ENCODE data around the gene WDR87. TPM values are rescaled to one million over a fixed set of nuclear protein-coding genes. Genes with fewer than 3 reads are reported as not detected.

WDR87 gene
- polyA plus RNA-seq, 3 donors: not detected

- Mint-ChIP-seq H3K36me3 (no peaks in the 10 kb centered on the region), H3K4me3 (no peak overlapping the region), H3K27me3 (ENCODE audit: low read depth in 3 of 3) (peaks cover 1 to 6% (median 5%) of the 10 kb centered on the region in 3 donors), H3K27ac (no peak overlapping the region), H3K4me1 (peaks cover 3% of the 10 kb centered on the region), H3K9me3 (peaks cover 0 to 6% (median 4%) of the 10 kb centered on the region in 7 donors)
- H3K27ac ChIP-seq (ENCODE audit: low read depth in 1 of 2, low read length in 2 of 2): no peak overlapping the region
- H3K27me3 ChIP-seq (ENCODE audit: control insufficient read depth in 2 of 2, insufficient read depth in 2 of 2, low read length in 2 of 2): no peaks in the 10 kb centered on the region
- no peak overlapping the region for H3K4me2 ChIP-seq (replicated peaks; ENCODE audit: extremely low read depth, low read length, poor library complexity, severe bottlenecking)
- H3K36me3 ChIP-seq (replicated peaks in 1 of 2; ENCODE audit: control insufficient read depth in 1 of 2, insufficient read depth in 2 of 2, low read length in 2 of 2): no peaks in the 10 kb centered on the region
- H4K20me1 ChIP-seq (ENCODE audit: insufficient read depth, low read length): no peaks in the 10 kb centered on the region
- no peaks in the 10 kb centered on the region for H3K4me1 ChIP-seq (ENCODE audit: control insufficient read depth in 1 of 2, insufficient read depth in 2 of 2, low read length in 2 of 2)
- no peaks in the 10 kb centered on the region for H3K79me2 ChIP-seq (ENCODE audit: insufficient read depth, low read length)
- H2AFZ ChIP-seq (ENCODE audit: insufficient read depth, low read depth, low read length, poor library complexity, severe bottlenecking): no peak overlapping the region
- no peak overlapping the region for H3K4me3 ChIP-seq (replicated peaks in 1 of 3; ENCODE audit: low read depth in 2 of 3, low read length in 3 of 3)
- intact Hi-C loops (cut with micrococcal nuclease): no loop called here
- H3K9ac ChIP-seq (ENCODE audit: insufficient read depth, low read length, poor library complexity, severe bottlenecking): no peak overlapping the region
- 95% methylated on average over 8 of the region's 11 CpGs for WGBS (ENCODE audit: insufficient coverage)
- no peak for TF ChIP-seq CTCF (IDR thresholded peaks at IDR 0.05)
- DNase-seq: no peak
- H3K9me3 ChIP-seq (replicated peaks in 1 of 2; ENCODE audit: control insufficient read depth in 1 of 2, insufficient read depth in 1 of 2, low read length in 2 of 2): no peaks in the 10 kb centered on the region
These were observed 12.4 kb downstream of the WDR87 start for GRCh38 chr19:37893845-37894575.

- Mint-ChIP-seq H3K36me3 (no peaks in the 10 kb centered on the region), H3K4me3 (no peak overlapping the region), H3K27me3 (ENCODE audit: low read depth in 3 of 3) (peaks cover 0 to 1% (median 0%) of the 10 kb centered on the region in 3 donors), H3K4me1 (no peaks in the 10 kb centered on the region), H3K27ac (no peak overlapping the region), H3K9me3 (peaks cover 4 to 36% (median 25%) of the 10 kb centered on the region in 7 donors)
- 82% methylated on average over 1 of the region's 1 CpG for WGBS (ENCODE audit: insufficient coverage)
- no peak for DNase-seq
- no peaks in the 10 kb centered on the region for H4K20me1 ChIP-seq (ENCODE audit: insufficient read depth, low read length)
- H3K36me3 ChIP-seq (replicated peaks in 1 of 2; ENCODE audit: control insufficient read depth in 1 of 2, insufficient read depth in 2 of 2, low read length in 2 of 2): no peaks in the 10 kb centered on the region
- peaks cover 40 to 52% of the 10 kb centered on the region in 2 donors for H3K9me3 ChIP-seq (replicated peaks in 1 of 2; ENCODE audit: control insufficient read depth in 1 of 2, insufficient read depth in 1 of 2, low read length in 2 of 2)
- H3K4me3 ChIP-seq (replicated peaks in 1 of 3; ENCODE audit: low read depth in 2 of 3, low read length in 3 of 3): no peak overlapping the region
- H3K27ac ChIP-seq (ENCODE audit: low read depth in 1 of 2, low read length in 2 of 2): no peak overlapping the region
- H3K79me2 ChIP-seq (ENCODE audit: insufficient read depth, low read length): no peaks in the 10 kb centered on the region
- H3K4me2 ChIP-seq (replicated peaks; ENCODE audit: extremely low read depth, low read length, poor library complexity, severe bottlenecking): no peak overlapping the region
- no peak overlapping the region for H3K9ac ChIP-seq (ENCODE audit: insufficient read depth, low read length, poor library complexity, severe bottlenecking)
- H3K27me3 ChIP-seq (ENCODE audit: control insufficient read depth in 2 of 2, insufficient read depth in 2 of 2, low read length in 2 of 2): no peaks in the 10 kb centered on the region
- H3K4me1 ChIP-seq (ENCODE audit: control insufficient read depth in 1 of 2, insufficient read depth in 2 of 2, low read length in 2 of 2): no peaks in the 10 kb centered on the region
- intact Hi-C loops (cut with micrococcal nuclease): no loop called here
- TF ChIP-seq CTCF (IDR thresholded peaks at IDR 0.05): no peak
- no peak overlapping the region for H2AFZ ChIP-seq (ENCODE audit: insufficient read depth, low read depth, low read length, poor library complexity, severe bottlenecking)
These were observed 19.8 kb downstream of the WDR87 start for GRCh38 chr19:37886571-37886970.

Data from CD14-positive monocyte (primary cell).